A549 (cell line): ENCODE data around the gene GM2A. TPM values are rescaled to one million over a fixed set of nuclear protein-coding genes. Genes with fewer than 3 reads are reported as not detected.

Source experiments
- ATAC-seq, 2 experiments: fragments of 200-7000 bp in 1 of 2; fragments of >200 bp in 1 of 2; cut with Nextera tagmentation in 1 of 2; cut with Tn5 transposase in 1 of 2; 3 replicates each; pipeline versions ENCODE4 v1.8.0 to v1.9.1; 2018 to 2020; ENCODE audit warnings: mild to moderate bottlenecking in 1 of 2, moderate library complexity in 1 of 2
- CTCF ChIA-PET: fragments of 300-600 bp; sonication (Branson Sonifier 250); formaldehyde crosslinking; extraction: SDS; loops from one replicate; lab custom pipeline; 2021; ENCODE audit warnings: antibody characterized with exemption, inconsistent platforms; lab: Yijun Ruan, JAX
- POLR2A ChIA-PET: fragments of 350-600 bp; formaldehyde crosslinking; extraction: SDS; loops from one replicate; lab custom pipeline; 2021; ENCODE audit warnings: antibody characterized with exemption, inconsistent platforms; lab: Yijun Ruan, JAX
- DNase-seq, 2 experiments: peaks; one replicate each; pipeline versions ENCODE4 v3.0.0 to v3.0.0-alpha.2; 2011 to 2016; ENCODE audit warnings: low read depth in 1 of 2, low spot score in 1 of 2
- FAIRE-seq: peaks from 2 replicates; lab custom pipeline; 2011; peaks lifted over from hg19 to GRCh38; lab: Jason Lieb, UNC
- H3K27ac ChIP-seq, 2 experiments: fragments of >200 bp; sonication (Bioruptor Twin); formaldehyde crosslinking; 3 replicates each; pipeline ENCODE4 v1.5.1; 2016 to 2017
- H3K4me1 ChIP-seq: fragments of >200 bp; sonication (Bioruptor Twin); formaldehyde crosslinking; 3 replicates; pipeline ENCODE4 v1.6.1; 2016
- H3K4me2 ChIP-seq: fragments of >200 bp; sonication (Bioruptor Twin); formaldehyde crosslinking; 3 replicates; pipeline ENCODE4 v1.6.1; 2016
- H3K4me3 ChIP-seq: fragments of >200 bp; sonication (Bioruptor Twin); formaldehyde crosslinking; 3 replicates; pipeline ENCODE4 v1.5.1; 2016
- H3K9me3 ChIP-seq: fragments of >200 bp; sonication (Bioruptor Twin); formaldehyde crosslinking; 3 replicates; pipeline ENCODE4 v1.6.1; 2016
- CTCF ChIP-seq: fragments of >200 bp; sonication (Bioruptor Twin); formaldehyde crosslinking; IDR thresholded peaks from 3 replicates; pipeline ENCODE4 v1.5.1; 2016
- EHMT2 ChIP-seq: fragments of 200-600 bp; sonication (generic); IDR thresholded peaks from 2 replicates; pipeline ENCODE4 v1.6.1; 2016; ENCODE audit warnings: antibody characterized with exemption, low read depth, mild to moderate bottlenecking, moderate library complexity
- EP300 ChIP-seq, 2 experiments: fragments of >200 bp; sonication (Bioruptor Twin); formaldehyde crosslinking; IDR thresholded peaks; 2 replicates in 1 of 2; 3 replicates in 1 of 2; pipeline ENCODE4 v1.6.1; 2016 to 2017
- ESRRA ChIP-seq: fragments of 150-350 bp; IDR thresholded peaks from 2 replicates; pipeline ENCODE4 v1.6.1; 2014; ENCODE audit warnings: mild to moderate bottlenecking, low read length, borderline replicate concordance
- FOSB ChIP-seq: fragments of 250-450 bp; sonication (Bioruptor Pico); IDR thresholded peaks from 2 replicates; pipeline ENCODE4 v1.5.0; 2020; ENCODE audit warnings: mild to moderate bottlenecking, moderate library complexity
- HES2 ChIP-seq: fragments of >200 bp; sonication (Bioruptor Twin); formaldehyde crosslinking; IDR thresholded peaks from 2 replicates; pipeline ENCODE4 v1.6.1; 2016
- KDM5A ChIP-seq: fragments of 200-600 bp; sonication (generic); IDR thresholded peaks from 2 replicates; pipeline ENCODE4 v1.6.1; 2016; ENCODE audit warnings: antibody characterized with exemption, mild to moderate bottlenecking
- MAFK ChIP-seq: fragments of 450-650 bp; IDR thresholded peaks from 2 replicates; pipeline ENCODE4 v1.6.1; 2014; ENCODE audit not compliant: partially characterized antibody
- MYC ChIP-seq: IDR thresholded peaks from 2 replicates; pipeline ENCODE4 v1.6.1; 2012; ENCODE audit warnings: mild to moderate bottlenecking, inconsistent platforms, low read length, improper control_type of control experiment, borderline replicate concordance
- NPAS2 ChIP-seq: fragments of 250-450 bp; sonication (Bioruptor Pico); IDR thresholded peaks from 2 replicates; pipeline ENCODE4 v1.8.0; 2022; ENCODE audit warnings: mild to moderate bottlenecking, moderate library complexity, borderline replicate concordance
- PBX3 ChIP-seq: IDR thresholded peaks from 2 replicates; pipeline ENCODE4 v1.6.1; 2012
- POLR2AphosphoS2 ChIP-seq: conservative IDR thresholded peaks from 2 replicates; pipeline ENCODE4 v1.6.1; 2012; ENCODE audit warnings: low read length, improper control_type of control experiment, inconsistent platforms
- REST ChIP-seq: fragments of 200-600 bp; sonication (generic); IDR thresholded peaks from 2 replicates; pipeline ENCODE4 v1.6.1; 2016; ENCODE audit warnings: antibody characterized with exemption, mild to moderate bottlenecking, moderate library complexity
- SMC3 ChIP-seq: fragments of >200 bp; sonication (Bioruptor Twin); formaldehyde crosslinking; IDR thresholded peaks from 3 replicates; pipeline ENCODE4 v1.6.1; 2018; ENCODE audit warnings: inconsistent platforms
- TFCP2L1 ChIP-seq: fragments of 250-450 bp; sonication (Bioruptor Pico); IDR thresholded peaks from 2 replicates; pipeline ENCODE4 v1.5.0; 2021; ENCODE audit warnings: mild to moderate bottlenecking
- TP53 ChIP-seq: fragments of 250-450 bp; sonication (Bioruptor Pico); IDR thresholded peaks from 2 replicates; pipeline ENCODE4 v1.5.0; 2021; ENCODE audit warnings: mild to moderate bottlenecking, moderate library complexity
- USF2 ChIP-seq: fragments of 450-650 bp; IDR thresholded peaks from 2 replicates; pipeline ENCODE4 v1.6.1; 2014; ENCODE audit warnings: antibody characterized with exemption
- ZC3H11A ChIP-seq: fragments of 450-650 bp; IDR thresholded peaks from 2 replicates; pipeline ENCODE4 v1.6.1; 2014; ENCODE audit warnings: antibody characterized with exemption, mild to moderate bottlenecking
- ZFP36 ChIP-seq: fragments of 450-650 bp; IDR thresholded peaks from 2 replicates; pipeline ENCODE4 v1.6.1; 2014; ENCODE audit warnings: borderline replicate concordance; ENCODE audit not compliant: partially characterized antibody
- WGBS: methylation state at CpG from one replicate; pipeline ENCODE4 v1.1.6; 2017; ENCODE audit errors: missing lambda C conversion rate; 5-methylcytosine and 5-hydroxymethylcytosine counted together
- polyA plus RNA-seq, 4 experiments: library from polyadenylated mRNA; depleted of rRNA in 3 of 4; stranded (reverse); fragments of >200 nt; fragmentation: RNase III in 1 of 4; extraction: RNeasy Plus Mini Kit Qiagen cat#74134 plus additional on column Dnase treatment in 1 of 4; gene quantifications; 2 replicates in 3 of 4; 3 replicates in 1 of 4; pipeline ENCODE4 v1.2.3, GENCODE V29; 2011 to 2017

GM2A gene
- polyA plus RNA-seq, 2 of the 4 experiments (the other 2 are of a cell fraction) = 9.6 to 17.4 TPM

GRCh38 chr5:151281001-151281639 is 28.1 kb downstream of the GM2A start:
- H3K27ac ChIP-seq = no peak overlapping the region
- no peaks in the 10 kb centered on the region for H3K4me1 ChIP-seq
- no peaks in the 10 kb centered on the region for H3K9me3 ChIP-seq
- no peak for TF ChIP-seq TFCP2L1 (CRISPR knock-in tag)
- TF ChIP-seq HES2 = no peak
- TF ChIP-seq KDM5A = no peak
- TF ChIP-seq ZC3H11A = no peak
- TF ChIP-seq FOSB (CRISPR knock-in tag) = no peak
- TF ChIP-seq MAFK = no peak
- TF ChIP-seq ESRRA = no peak
- no peak for TF ChIP-seq POLR2AphosphoS2
- no peak for TF ChIP-seq PBX3
- TF ChIP-seq EHMT2 = no peak
- no peak for TF ChIP-seq ZFP36
- no peak for TF ChIP-seq TP53 (CRISPR knock-in tag)
- TF ChIP-seq NPAS2 (CRISPR knock-in tag) = no peak
- no peak for TF ChIP-seq CTCF
- TF ChIP-seq MYC = no peak
- TF ChIP-seq SMC3 = no peak
- no peak for TF ChIP-seq EP300 (IDR thresholded peaks at IDR 0.05)
- no peak for TF ChIP-seq USF2
- no peak for TF ChIP-seq REST
- TF ChIP-seq, all 56 proteins: peak for 0
- H3K4me2 ChIP-seq = no peak overlapping the region
- WGBS = 61% methylated on average over 13 of the region's 13 CpGs
- ChIA-PET CTCF (interaction anchor here (1.3 kb wide), 2 partner anchors 279 to 371 kb away, joined by 3 read pairs; no protein-coding TSS in a partner anchor), POLR2A (interaction anchor here (1.2 kb wide), 1 partner anchor 29 kb away, joined by 3 read pairs; the partner anchor contains the start of gene GM2A)
- DNase-seq (no peak), FAIRE-seq (no peak), ATAC-seq (no peak)
- H3K4me3 ChIP-seq = no peak overlapping the region
